Measurements from ENCODE around the gene GSTT2. TPM values are rescaled to one million over a fixed set of nuclear protein-coding genes. Genes with fewer than 3 reads are reported as not detected.
"Not testable (repeated sequence)": the region's sequence is repeated elsewhere in the genome, so short reads cannot be mapped to it uniquely, and the experiment has no call there.

Gene GSTT2
- polyA plus RNA-seq, 6 donors from 2014 or later, result not detected

GRCh38 chr22:23986538-23987178 lies 6.7 kb downstream of the GSTT2 start:
- DNase-seq; H3K27ac Mint-ChIP-seq; H3K4me3 Mint-ChIP-seq; H3K36me3 Mint-ChIP-seq; H3K4me1 Mint-ChIP-seq; ATAC-seq (ENCODE audit: low read depth in 2 of 2); H3K9me3 Mint-ChIP-seq; H3K27me3 Mint-ChIP-seq: not testable (repeated sequence)

DNA sequence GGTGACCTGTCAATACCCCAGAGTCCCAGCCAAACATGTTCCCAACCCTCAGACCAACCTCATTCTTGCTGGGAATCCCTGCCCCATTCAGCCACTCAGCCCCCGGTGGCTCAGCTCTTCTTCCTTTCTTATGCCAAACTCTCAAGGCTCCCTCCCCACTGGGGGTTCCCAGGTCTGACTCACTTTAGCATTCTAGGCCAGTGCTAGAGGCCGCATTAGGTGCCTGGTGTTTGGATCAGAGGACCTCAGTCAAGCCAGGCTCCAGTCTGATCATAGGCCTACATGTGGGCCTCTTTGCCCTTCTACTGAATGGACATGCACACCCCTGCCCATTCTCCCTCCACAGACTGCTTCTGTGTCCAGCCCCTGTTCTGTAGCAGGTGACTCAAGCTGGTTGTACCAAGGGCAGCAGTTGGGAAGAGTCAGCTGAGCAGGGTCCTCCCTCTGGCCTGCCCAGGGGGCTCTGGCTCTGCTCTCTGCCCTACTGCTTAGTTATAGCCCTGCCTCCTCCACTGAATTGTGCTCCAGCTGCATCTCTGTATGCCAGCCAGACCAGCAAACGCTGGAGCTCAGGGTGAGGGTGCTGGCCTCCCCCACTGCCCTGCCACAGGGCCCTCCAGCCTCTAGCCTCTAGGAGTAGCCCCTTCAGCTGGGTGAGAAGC lies 9.8 kb downstream of the GSTT2 start:
- not testable (repeated sequence) for H3K4me1 Mint-ChIP-seq; H3K4me3 Mint-ChIP-seq; H3K9me3 Mint-ChIP-seq; H3K27ac Mint-ChIP-seq; H3K27me3 Mint-ChIP-seq; H3K36me3 Mint-ChIP-seq; DNase-seq; ATAC-seq (ENCODE audit: low read depth in 2 of 2)

DNA sequence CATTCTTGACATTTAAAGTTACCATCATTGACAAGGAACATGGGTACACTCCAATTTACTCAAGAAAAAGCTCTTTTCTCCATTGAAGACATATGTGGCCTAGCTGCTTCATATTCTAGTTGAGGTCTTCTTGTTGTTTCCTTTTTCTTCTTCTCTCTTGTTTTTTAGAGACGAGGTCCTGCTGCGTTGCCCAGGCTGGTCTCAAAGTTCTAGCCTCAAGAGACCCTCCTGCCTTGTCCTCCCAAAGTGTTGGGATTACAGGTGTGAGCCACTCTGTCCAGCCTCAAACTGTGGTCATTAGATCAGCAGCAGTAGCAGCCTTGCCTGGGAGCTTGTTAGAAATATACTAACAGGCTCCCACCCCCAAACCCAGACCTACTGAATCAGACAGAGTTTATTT lies 13.1 kb downstream of the GSTT2 start:
- peak overlapping the region in 1 of 8 donors; percentile 42 for H3K4me3 Mint-ChIP-seq
- not testable (repeated sequence) for DNase-seq; ATAC-seq (ENCODE audit: low read depth in 2 of 2); H3K36me3 Mint-ChIP-seq; H3K4me1 Mint-ChIP-seq; H3K27me3 Mint-ChIP-seq; H3K27ac Mint-ChIP-seq; H3K9me3 Mint-ChIP-seq

DNA sequence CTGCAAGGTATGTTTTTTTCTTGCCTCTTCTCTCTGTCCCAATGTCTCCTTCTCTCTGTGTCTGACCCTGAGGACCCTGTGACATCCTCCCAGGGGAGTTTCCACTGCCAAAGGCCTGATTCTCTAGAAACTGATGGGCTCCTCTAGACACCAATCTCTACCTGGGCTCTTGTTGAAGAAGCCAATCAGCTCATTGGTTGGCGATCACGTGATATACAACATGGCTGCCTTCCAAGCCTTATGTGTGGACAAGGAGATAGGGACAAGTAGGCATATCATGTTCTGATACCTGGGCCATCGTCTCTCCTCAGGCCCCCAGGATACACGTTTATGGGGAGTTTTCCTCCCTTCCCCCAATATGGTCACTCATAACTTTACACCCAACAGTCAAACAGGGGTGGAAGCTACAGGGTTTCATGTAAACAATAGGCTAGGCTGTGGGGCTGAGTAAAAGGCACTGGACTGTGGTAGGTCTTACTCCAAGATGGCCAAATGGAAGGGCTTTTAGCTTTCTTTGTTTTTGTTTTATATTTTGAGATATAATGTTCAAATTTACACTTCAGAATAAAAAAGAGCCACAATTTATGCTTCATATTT lies 13.7 kb downstream of the GSTT2 start:
- not testable (repeated sequence) for H3K27me3 Mint-ChIP-seq; H3K9me3 Mint-ChIP-seq; ATAC-seq (ENCODE audit: low read depth in 2 of 2); DNase-seq; H3K36me3 Mint-ChIP-seq; H3K4me3 Mint-ChIP-seq; H3K4me1 Mint-ChIP-seq
- peak overlapping the region in 1 of 6 donors; percentile 83 for H3K27ac Mint-ChIP-seq

- Mint-ChIP-seq H3K27ac (peak overlapping the region in 1 of 6 donors; percentile 67), H3K4me3 (no peak overlapping the region), H3K4me1 (peaks cover 0 to 5% (median 3%) of the 10 kb centered on the region in 3 donors), H3K36me3 (no peaks in the 10 kb centered on the region), H3K27me3 (peaks cover 3 to 10% (median 7%) of the 10 kb centered on the region in 3 donors), H3K9me3 (no peaks in the 10 kb centered on the region)
- DNase-seq (no peak), ATAC-seq (ENCODE audit: low read depth in 2 of 2) (no peak)
These were observed 17.2 kb downstream of the GSTT2 start for GRCh38 chr22:23997092-23997491.

GRCh38 chr22:23999779-24000178 lies 19.8 kb downstream of the GSTT2 start:
- H3K27ac Mint-ChIP-seq; H3K9me3 Mint-ChIP-seq; H3K4me3 Mint-ChIP-seq; DNase-seq; ATAC-seq (ENCODE audit: low read depth in 2 of 2); H3K4me1 Mint-ChIP-seq; H3K36me3 Mint-ChIP-seq: not testable (repeated sequence)
- peaks cover 3 to 19% (median 10%) of the 10 kb centered on the region in 3 donors for H3K27me3 Mint-ChIP-seq

- H3K4me1 Mint-ChIP-seq, result peaks cover 0 to 2% (median 0%) of the 10 kb centered on the region in 3 donors
- ATAC-seq (ENCODE audit: low read depth in 2 of 2), result no peak
- no peak for DNase-seq
- no peaks in the 10 kb centered on the region for H3K9me3 Mint-ChIP-seq
- H3K4me3 Mint-ChIP-seq, result no peak overlapping the region
- no peak overlapping the region for H3K27ac Mint-ChIP-seq
- no peaks in the 10 kb centered on the region for H3K36me3 Mint-ChIP-seq
- H3K27me3 Mint-ChIP-seq, result peaks cover 3 to 19% (median 10%) of the 10 kb centered on the region in 3 donors
These were observed 21.4 kb downstream of the GSTT2 start for GRCh38 chr22:24001314-24001713.

GRCh38 chr22:24002272-24002671 lies 22.3 kb downstream of the GSTT2 start:
- H3K9me3 Mint-ChIP-seq, result no peaks in the 10 kb centered on the region
- no peak for ATAC-seq (ENCODE audit: low read depth in 2 of 2)
- H3K4me1 Mint-ChIP-seq, result no peaks in the 10 kb centered on the region
- H3K4me3 Mint-ChIP-seq, result no peak overlapping the region
- no peak overlapping the region for H3K27ac Mint-ChIP-seq
- H3K36me3 Mint-ChIP-seq, result no peaks in the 10 kb centered on the region
- peaks cover 3 to 19% (median 10%) of the 10 kb centered on the region in 3 donors for H3K27me3 Mint-ChIP-seq
- DNase-seq, result no peak

DNA sequence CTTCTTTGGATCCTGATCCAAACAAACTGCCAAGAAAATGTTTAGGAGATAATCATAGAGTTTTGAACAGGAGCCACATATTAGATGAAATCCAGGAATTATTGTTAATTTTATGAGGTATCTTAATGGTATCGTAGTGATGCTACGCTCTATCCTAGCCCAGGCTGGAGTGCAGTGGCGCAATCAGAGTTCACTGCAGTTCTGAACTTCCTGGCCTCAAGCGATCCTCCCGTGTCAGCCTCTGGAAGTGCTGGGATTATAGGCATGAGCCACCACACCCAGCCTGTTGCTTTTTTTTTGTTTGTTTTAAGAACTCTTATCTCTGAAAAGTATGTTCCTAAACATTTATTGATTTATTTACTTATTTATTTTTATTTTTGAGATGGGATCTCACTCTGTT lies 22.9 kb downstream of the GSTT2 start:
- H3K27ac Mint-ChIP-seq, result no peak overlapping the region
- H3K4me1 Mint-ChIP-seq, result no peaks in the 10 kb centered on the region
- H3K36me3 Mint-ChIP-seq, result no peaks in the 10 kb centered on the region
- ATAC-seq (ENCODE audit: low read depth in 2 of 2) (no peak), DNase-seq (no peak)
- no peaks in the 10 kb centered on the region for H3K9me3 Mint-ChIP-seq
- no peak overlapping the region for H3K4me3 Mint-ChIP-seq
- H3K27me3 Mint-ChIP-seq, result peaks cover 3 to 19% (median 10%) of the 10 kb centered on the region in 3 donors

DNA sequence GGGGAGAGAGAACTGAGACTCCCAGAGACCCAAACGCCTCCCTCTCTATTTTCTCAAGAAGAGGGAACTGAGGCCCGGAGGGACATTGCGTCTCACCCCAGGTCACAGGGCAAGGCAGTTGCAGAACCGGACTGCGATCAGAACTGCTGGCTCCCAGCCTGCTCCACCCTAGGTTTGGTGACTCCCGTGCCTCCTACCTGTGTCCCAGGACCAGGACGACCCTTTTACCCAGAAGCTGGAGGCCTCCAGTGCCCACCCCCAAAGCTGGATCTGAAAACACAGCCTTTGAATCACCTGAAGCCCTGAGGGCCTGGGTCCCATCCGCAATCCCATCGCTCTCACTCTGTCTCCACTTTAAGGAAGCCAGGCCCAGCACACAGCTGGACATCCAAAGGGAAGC lies 24.0 kb downstream of the GSTT2 start:
- no peak for ATAC-seq (ENCODE audit: low read depth in 2 of 2)
- Mint-ChIP-seq H3K27ac (no peak overlapping the region), H3K9me3 (no peaks in the 10 kb centered on the region)

DNA sequence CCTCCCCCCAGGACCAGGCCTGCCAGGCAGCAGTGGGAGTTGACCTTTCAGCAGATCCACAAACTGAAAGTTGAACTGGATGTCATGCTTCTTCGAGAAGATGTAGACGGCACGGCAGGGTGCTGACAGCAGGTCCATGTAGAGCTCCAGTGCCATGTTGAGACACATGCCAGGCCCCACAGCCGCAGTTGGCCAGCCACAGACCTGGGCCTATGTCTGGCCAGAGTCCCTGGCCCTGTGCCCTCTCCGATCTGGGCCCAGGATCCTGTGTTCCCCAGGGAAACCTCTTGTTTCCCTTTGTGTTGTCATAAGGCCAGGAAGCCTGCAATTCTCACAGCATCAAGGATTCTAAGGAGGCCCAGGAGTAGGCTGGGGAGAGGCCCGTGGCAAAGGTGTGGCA lies 25.3 kb downstream of the GSTT2 start, which contains the start of gene GSTT4:
GSTT4 (minus strand) TSS at position 253 of the 400 bp plus-strand sequence; CDS start at position 156, 97 bp downstream.
- peaks cover 0 to 7% (median under 1%) of the 10 kb centered on the region in 3 donors for H3K4me1 Mint-ChIP-seq

More for the DNA sequence above, 24.0 kb downstream of the GSTT2 start:
- peaks cover 3 to 19% (median 10%) of the 10 kb centered on the region in 3 donors for H3K27me3 Mint-ChIP-seq
- H3K4me3 Mint-ChIP-seq, result no peak overlapping the region
- DNase-seq, result no peak
- no peaks in the 10 kb centered on the region for H3K4me1 Mint-ChIP-seq
- H3K36me3 Mint-ChIP-seq, result no peaks in the 10 kb centered on the region

GRCh38 chr22:24006207-24006913 lies 26.4 kb downstream of the GSTT2 start:
- Mint-ChIP-seq H3K4me1 (peaks cover 6 to 18% (median 7%) of the 10 kb centered on the region in 3 donors), H3K9me3 (peaks cover 0 to 4% (median 0%) of the 10 kb centered on the region in 7 donors), H3K36me3 (no peaks in the 10 kb centered on the region), H3K27ac (peak overlapping the region in 1 of 6 donors; percentile 27), H3K4me3 (no peak overlapping the region), H3K27me3 (peaks cover 0 to 17% (median 10%) of the 10 kb centered on the region in 3 donors)
- ATAC-seq (ENCODE audit: low read depth in 2 of 2) (no peak), DNase-seq (no peak)

More for the DNA sequence above, 25.3 kb downstream of the GSTT2 start, which contains the start of gene GSTT4:
- no peaks in the 10 kb centered on the region for H3K9me3 Mint-ChIP-seq
- ATAC-seq (ENCODE audit: low read depth in 2 of 2) (no peak), DNase-seq (no peak)
- H3K27ac Mint-ChIP-seq, result peak within 1 kb of the TSS in 1 of 6 donors; percentile 27
- H3K4me3 Mint-ChIP-seq, result no peak within 1 kb of the TSS
- H3K36me3 Mint-ChIP-seq, result no peaks in the 10 kb centered on the region
- peaks cover 0 to 19% (median 10%) of the 10 kb centered on the region in 3 donors for H3K27me3 Mint-ChIP-seq

- ATAC-seq (ENCODE audit: low read depth in 2 of 2), result no peak
- Mint-ChIP-seq H3K4me1 (peaks cover 7 to 23% (median 8%) of the 10 kb centered on the region in 3 donors), H3K4me3 (no peak overlapping the region), H3K27me3 (peaks cover 0 to 12% (median 5%) of the 10 kb centered on the region in 3 donors), H3K36me3 (no peaks in the 10 kb centered on the region), H3K27ac (no peak overlapping the region), H3K9me3 (peaks cover 0 to 4% (median 0%) of the 10 kb centered on the region in 7 donors)
- no peak for DNase-seq
These were observed 26.9 kb downstream of the GSTT2 start for GRCh38 chr22:24006914-24007214.

Data from naive B cell (primary cell).